NCI-H1436 (cell line): ENCODE results near the gene FLVCR1.

Source experiments
- DNase-seq: peaks from one replicate; lab custom pipeline; 2025; lab: John Stamatoyannopoulos, UW

FLVCR1 gene

GRCh38 chr1:212915245-212916091 is 57.4 kb downstream of the FLVCR1 start:
- DNase-seq: peak; percentile 19

GRCh38 chr1:212916481-212917133 is 58.5 kb downstream of the FLVCR1 start:
- peak; percentile 29 for DNase-seq

- DNase-seq: no peak
Observed at GRCh38 chr1:212917134-212917485, 59.0 kb downstream of the FLVCR1 start.

- DNase-seq: no peak
Observed at GRCh38 chr1:212917858-212918257, 59.8 kb downstream of the FLVCR1 start.

GRCh38 chr1:212918824-212919223 is 60.7 kb downstream of the FLVCR1 start:
- peak; percentile 25 for DNase-seq

- DNase-seq: no peak
Observed at GRCh38 chr1:212920246-212920645, 62.2 kb downstream of the FLVCR1 start.

- DNase-seq: no peak
Observed at GRCh38 chr1:212920896-212921295, 62.8 kb downstream of the FLVCR1 start.

- DNase-seq: no peak
Observed at GRCh38 chr1:212922016-212922415, 63.9 kb downstream of the FLVCR1 start.

GRCh38 chr1:212926372-212926771 is 68.3 kb downstream of the FLVCR1 start:
- no peak for DNase-seq

GRCh38 chr1:212928323-212929291 is 70.5 kb downstream of the FLVCR1 start:
- no peak for DNase-seq

- DNase-seq: no peak
Observed at GRCh38 chr1:212930986-212931678, 73.1 kb downstream of the FLVCR1 start.

- no peak for DNase-seq
Observed at GRCh38 chr1:212933815-212934471, 75.9 kb downstream of the FLVCR1 start.

- no peak for DNase-seq
Observed at GRCh38 chr1:212935387-212935981, 77.4 kb downstream of the FLVCR1 start.

GRCh38 chr1:212937034-212937433 is 79.0 kb downstream of the FLVCR1 start:
- DNase-seq: no peak

GRCh38 chr1:212938846-212939245 is 80.8 kb downstream of the FLVCR1 start:
- DNase-seq: no peak

GRCh38 chr1:212941452-212941851 is 83.4 kb downstream of the FLVCR1 start:
- DNase-seq: no peak

- no peak for DNase-seq
Observed at GRCh38 chr1:212942679-212943392, 84.8 kb downstream of the FLVCR1 start.

GRCh38 chr1:212943393-212943710 is 85.3 kb downstream of the FLVCR1 start:
- no peak for DNase-seq

- DNase-seq: no peak
Observed at GRCh38 chr1:212944229-212944901, 86.3 kb downstream of the FLVCR1 start.

- no peak for DNase-seq
Observed at GRCh38 chr1:212945056-212945455, 87.0 kb downstream of the FLVCR1 start.
